Mucosa of gallbladder (tissue), 1 donor: ENCODE results near the gene CFI. TPM values are rescaled to one million over a fixed set of nuclear protein-coding genes. Genes with fewer than 3 reads are reported as not detected.
A peak's percentile ranks its signal among the peaks of the same experiment; 100 is the strongest.

Source experiments
- DNase-seq: peaks from one replicate; pipeline ENCODE4 v3.0.0-alpha.2; 2020; ENCODE audit warnings: low spot score
- total RNA-seq: library from RNA; stranded (reverse); gene quantifications from one replicate; pipeline ENCODE4 v1.2.1, GENCODE V29; 2021
- donor health status: DM: no; HTN: no; CAD: no.

Gene CFI
- total RNA-seq: 60.9 TPM

DNA sequence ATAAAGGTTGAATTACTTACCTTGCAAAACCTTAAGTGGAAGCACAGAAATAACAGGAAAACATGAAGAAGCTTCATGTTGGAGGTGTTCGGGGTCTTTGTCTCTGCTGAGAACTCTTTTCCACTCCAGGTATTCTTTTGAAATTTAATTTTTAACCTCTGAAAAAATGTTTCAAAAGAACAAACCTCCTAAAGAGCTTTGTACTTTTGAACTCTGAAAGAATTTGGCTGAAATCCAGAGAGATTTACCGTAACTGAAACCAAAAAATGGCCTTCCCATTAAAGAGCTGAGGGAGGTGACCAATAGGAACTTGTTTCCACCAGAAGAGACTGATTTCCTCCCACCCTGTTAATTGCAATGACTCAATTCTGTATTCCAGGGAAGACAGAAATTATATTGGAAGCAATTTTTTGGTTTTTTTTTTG is at the start of gene CFI:
TSS of gene CFI (minus strand) at position 105 of the 425 bp plus-strand sequence. CDS start at position 77, 28 bp downstream.
- no peak for DNase-seq

DNA sequence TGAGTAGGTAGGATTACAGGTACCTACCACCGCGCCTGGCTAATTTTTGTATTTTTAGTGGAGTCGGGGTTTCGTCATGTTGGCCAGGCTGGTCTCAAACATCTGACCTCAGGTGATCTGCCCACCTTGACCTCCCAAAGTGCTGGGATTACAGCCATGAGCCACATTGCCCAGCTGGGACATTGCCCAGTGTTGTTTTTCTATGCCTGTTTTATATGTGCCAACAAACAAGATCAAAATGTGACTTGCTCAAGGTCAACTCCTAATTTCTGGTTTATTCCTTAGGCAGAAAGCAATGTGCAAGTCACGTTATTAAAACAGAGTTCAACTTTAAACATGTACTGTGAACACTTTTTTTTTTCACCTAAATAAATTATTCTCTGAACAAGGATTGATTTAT is 48.8 kb upstream of the CFI start:
- no peak for DNase-seq

DNA sequence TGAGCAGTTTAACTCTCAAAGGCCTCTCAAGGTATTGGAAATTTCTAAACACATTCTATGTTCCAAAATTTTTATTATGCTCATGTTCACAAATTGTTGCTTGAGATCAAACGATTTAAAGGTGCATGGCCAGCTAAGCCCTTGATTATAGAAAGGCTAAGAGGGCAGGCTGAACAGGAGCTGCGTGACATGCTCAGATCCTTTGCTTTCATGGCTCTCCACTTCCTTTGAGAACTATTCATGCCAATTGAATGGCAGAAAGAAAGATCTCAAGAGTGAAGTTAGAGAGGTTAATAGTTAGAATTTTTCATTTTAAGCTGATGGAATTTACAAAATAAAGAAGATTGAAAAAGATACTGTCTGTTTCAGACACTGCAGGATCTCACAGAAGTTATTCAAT is 46.7 kb upstream of the CFI start:
- DNase-seq: no peak

DNA sequence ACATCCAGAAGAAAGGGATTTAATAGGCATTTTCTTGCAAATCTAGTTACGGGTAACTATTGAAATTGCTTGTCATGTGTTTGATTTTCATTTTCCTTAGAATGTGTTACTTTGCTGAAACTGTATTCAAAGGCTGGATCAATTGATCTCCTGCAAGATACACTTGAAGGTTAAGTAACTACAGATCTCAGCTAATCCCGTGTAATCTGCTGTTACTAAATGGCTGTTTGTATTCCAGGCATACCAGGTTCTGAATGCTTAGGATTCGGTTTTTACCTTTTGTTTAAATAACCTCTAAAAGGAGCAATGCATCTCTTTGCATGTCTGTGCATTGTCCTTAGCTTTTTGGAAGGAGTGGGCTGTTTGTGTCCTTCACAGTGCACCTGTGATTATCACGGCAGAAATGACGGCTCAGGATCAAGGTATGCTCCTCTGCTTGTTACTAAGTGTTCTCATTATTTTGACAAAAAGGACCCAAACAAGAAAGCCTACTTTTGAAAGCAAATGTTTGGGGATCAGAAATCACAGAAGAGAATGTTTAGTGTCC is 46.2 kb upstream of the CFI start, which contains the start of gene LRIT3:
TSS of gene LRIT3 (plus strand) at position 212 of the 547 bp plus-strand sequence. CDS start at position 307, 95 bp downstream.
- no peak for DNase-seq

DNA sequence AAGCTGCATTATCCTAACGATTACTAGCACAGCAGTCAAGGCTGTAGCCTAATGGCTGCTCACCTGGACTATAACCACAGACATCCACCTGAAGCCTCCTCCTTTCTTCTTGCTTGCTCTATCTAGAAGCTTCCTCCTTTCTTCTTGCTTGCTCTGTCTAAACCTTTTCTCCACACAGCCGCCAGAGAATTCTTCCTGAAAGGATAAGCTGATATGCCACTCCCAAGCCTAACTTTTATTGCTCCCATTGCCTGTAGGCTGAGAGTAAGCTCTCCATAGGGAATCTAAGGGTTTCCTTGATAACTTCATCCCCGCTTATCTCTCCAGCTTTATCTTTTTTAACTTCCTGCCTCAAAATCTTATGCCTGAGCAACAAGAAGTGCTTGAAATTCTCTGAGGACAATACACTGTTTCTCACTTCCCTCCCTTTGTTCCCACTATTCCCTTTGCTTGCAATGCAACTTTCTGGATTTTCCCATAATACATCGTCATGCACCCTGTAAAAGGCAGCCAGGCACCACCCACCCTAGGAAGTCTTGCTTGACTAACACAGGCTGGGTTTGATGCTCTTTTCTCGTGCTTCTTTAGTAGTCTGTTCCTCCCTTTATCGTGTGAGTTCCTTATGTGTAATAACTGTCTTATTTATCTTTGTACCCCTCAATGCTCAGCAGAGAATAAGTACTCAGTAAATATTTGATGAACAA is 44.7 kb upstream of the CFI start:
- DNase-seq: no peak

DNA sequence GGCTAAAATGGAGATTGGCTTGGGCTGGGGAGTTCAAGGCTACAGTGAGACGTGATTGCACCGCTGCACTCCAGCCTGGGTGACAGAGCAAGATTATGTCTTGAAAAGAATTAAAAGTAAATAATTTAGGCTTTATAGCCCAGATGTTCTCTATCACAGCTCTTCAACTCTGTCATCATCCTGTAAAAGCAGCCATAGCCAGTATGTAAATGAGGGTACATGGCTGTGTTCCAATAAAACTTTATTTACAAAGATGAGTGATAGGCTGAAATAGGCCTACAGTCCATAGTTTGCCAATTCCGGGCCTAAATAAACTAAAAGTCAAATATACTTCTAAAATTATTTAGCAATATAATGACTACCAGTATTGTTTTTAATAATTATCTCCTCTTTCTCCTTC is 35.2 kb upstream of the CFI start:
- DNase-seq: no peak

DNA sequence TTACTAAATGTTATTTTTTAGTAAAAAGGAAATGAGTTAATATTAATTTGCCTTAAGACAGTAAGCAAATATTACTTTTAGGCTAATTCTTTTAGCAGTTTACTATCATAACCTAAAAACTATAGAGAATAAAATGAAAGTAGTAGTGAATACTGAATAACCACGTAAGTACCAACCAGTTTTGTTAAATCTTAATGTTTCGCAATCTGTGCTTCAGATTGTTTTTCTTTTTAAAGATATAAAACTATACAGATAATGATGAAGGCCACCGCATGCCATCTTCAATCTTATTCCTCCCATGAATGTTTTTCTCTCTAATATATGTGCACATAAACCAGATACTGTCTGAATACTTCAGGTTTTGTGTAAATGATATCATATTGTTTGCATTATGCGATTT is 32.0 kb upstream of the CFI start:
- no peak for DNase-seq

DNA sequence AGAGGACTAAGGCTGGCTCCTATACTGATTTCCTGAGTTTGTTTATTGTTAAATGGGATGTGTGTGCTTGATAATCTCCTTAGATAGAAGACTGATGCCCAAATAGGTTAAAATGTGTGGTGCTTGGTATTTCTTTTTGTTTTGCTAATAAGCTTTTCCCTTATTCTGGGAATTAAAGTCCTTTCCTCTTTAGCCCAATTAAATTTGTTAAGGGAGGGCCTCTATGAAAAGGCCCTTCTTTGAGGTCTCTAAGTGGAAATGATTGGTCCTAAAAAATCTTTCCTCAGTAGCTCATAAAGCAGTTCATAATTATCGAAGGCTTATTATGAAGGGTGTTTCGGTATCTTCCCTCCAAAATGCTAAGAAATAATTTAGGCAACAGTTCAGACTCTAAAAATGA is 25.9 kb upstream of the CFI start, which contains the start of gene RRH:
TSS of gene RRH (plus strand) at position 301 of the 400 bp plus-strand sequence. CDS start at position 357, 56 bp downstream.
- no peak for DNase-seq

DNA sequence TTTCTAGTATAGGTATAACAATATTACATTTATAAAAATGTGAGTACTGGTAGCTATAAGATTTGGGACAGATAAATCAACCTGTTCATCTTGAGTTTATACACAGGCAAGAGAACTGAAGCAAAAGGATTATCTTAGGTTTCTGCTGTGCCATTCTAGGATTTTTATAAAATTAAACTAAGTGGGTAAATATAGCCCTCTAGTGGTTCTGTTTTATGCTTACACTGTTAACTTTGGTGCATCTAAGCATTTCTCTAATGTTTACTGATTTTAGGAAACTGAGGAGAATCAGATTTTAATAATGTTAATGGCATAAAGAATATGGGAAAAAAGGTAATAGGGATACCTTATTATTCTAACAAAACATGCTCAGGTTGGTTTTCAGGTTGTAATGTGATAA is 24.9 kb upstream of the CFI start:
- DNase-seq: no peak

DNA sequence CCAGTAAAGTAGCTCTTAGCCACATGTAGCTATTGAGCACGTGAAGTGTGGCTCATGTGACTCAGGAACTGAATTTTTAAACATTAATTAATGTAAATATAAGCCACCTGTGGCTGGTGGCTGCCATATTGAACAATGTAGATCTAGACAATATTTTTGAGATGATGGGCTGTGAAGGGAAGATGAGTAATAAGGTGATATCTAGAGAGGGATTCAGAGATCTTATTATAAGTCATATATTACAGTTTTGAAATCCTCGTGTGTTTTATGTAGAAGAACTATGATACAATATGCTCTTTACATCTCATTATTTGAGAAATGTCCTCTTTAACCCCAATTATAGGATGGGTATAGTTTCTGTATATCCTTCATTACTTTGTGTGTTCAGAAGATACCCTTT is 19.4 kb upstream of the CFI start:
- DNase-seq: no peak

DNA sequence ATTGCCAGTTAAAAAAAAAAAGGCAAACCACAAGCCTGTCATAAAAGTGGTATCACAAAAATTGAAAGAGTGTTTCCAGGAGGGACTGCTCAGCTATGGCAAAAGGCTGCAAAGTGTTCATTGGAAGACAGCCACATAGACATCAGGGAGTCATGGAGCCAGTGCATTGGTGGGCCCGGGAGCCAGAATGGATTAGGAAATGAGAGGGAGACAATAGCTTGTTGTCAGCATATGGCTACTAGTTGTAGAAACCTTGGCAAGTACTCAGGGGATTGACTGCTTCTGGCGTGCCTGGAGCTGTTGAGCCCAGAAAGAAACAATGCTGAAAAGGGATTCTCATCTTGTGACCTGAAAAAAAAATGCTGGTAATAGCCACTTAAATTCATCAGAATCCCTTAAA is 18.8 kb upstream of the CFI start:
- DNase-seq: no peak

DNA sequence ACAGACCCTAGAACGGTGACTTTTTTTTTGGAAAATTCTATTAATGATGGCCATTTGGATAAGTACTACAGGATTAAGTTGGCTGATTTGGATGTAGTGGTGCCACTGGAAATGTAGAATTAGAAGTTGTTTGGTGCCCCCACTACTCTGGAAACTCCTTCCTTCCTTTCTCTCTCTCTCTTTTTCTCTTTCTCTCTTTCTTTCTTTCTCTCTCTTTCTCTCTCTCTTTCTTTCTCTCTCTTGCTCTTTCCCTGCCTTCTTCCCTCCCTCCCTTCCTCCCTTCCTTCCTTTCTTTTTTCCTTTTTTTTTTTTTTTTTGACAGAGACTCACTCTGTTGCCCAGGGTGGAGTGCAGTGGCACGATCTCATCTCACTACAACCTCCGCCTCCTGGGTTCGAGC is 16.5 kb upstream of the CFI start:
- DNase-seq: no peak

DNA sequence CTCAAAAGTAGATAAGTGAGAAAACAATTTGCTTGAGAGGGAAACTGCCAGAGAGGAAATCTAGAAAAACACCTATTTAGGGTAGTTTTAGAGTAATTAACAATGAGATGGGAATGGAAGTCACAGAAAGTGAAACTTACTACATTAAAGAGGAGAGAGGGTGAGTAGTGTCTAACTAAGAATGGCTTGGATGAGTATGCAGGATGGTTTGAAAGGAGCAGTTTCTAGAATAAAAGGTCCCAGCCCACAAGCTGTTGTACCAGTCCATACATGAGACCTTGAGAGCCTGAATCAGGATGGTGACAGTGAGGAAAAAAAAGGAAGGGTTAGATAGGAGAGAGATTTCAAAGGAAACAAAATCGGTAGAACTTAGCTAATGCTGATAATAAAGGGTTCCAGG is 15.1 kb upstream of the CFI start:
- DNase-seq: no peak

DNA sequence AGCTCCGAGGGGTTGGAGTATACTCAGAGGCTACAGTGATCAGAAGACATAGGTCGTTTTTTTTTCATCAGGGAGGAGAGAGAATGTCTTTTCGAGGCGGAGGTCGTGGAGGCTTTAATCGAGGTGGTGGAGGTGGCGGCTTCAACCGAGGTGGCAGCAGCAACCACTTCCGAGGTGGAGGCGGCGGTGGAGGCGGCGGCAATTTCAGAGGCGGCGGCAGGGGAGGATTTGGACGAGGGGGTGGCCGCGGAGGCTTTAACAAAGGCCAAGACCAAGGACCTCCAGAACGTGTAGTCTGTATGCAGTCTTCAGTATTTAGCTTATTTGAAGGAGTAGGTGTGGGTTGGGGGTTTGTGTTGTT is 14.3 kb upstream of the CFI start:
- DNase-seq: no peak

DNA sequence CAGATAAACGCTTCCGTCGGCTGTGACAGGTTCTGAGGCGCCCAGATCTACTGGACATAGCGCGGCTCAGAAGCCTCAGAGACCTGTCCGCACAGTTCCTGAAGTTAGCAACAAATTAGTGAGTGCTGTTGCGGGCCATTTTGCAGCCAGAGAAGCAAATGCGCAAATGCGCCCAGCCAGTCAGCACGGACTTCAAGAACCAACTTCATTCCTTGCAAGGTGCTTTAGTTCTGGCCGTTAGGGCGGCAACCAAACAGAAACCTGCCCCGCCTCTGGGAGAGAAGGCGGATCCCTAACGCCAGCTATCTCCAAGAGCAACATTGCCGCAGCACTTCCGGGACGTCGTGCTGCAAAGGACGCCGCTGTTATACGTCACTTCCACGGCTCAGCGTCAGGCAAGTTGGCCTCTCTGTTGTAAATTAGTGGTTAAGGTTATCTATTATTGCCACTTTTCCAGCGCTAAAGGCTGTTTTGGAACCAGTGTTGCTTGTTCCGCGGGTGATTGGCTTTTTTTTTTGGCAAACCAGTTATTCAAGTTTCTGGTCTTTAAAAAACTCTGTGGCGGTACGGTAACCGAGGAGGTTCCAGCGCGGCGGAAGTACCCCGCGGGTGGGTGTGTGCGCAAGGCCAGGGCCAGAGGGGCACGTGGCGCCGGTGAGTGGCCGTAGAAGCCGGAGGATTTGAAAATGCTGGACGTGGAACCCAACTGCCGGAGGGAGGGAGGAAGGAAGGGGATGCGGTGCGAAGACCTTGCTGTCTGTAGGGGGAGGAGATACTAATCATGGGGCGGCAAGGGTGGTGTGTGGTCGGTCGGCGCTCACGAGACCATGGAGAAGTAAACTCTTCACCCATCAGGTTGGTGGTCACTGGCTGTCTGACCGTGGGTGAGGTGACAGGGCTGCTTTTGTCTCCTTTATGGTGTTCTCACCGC is 13.6 kb upstream of the CFI start, which contains the start of gene GAR1:
TSS of gene GAR1 (plus strand) at position 612 of the 931 bp plus-strand sequence. CDS start 403 bp downstream, outside the sequence.
- peak; percentile 93 for DNase-seq

DNA sequence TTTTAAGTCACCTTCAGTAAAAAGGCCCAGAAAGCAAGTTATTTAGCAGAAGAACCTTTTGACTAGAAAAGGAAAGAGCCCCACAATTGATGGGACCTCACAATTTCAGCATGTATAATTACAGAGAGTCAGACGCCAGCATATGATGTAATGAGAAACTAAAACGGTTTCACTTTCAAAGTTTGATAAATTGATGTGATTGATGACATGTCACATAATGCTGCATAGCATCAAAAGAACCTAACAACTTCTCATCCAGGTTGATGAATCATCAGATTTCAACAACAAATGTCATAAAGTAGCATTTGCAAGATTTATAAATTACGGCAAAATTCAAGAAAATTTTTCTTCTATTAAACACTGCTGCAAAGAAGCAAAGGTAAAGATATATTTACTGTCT is 9.9 kb upstream of the CFI start:
- DNase-seq: no peak

DNA sequence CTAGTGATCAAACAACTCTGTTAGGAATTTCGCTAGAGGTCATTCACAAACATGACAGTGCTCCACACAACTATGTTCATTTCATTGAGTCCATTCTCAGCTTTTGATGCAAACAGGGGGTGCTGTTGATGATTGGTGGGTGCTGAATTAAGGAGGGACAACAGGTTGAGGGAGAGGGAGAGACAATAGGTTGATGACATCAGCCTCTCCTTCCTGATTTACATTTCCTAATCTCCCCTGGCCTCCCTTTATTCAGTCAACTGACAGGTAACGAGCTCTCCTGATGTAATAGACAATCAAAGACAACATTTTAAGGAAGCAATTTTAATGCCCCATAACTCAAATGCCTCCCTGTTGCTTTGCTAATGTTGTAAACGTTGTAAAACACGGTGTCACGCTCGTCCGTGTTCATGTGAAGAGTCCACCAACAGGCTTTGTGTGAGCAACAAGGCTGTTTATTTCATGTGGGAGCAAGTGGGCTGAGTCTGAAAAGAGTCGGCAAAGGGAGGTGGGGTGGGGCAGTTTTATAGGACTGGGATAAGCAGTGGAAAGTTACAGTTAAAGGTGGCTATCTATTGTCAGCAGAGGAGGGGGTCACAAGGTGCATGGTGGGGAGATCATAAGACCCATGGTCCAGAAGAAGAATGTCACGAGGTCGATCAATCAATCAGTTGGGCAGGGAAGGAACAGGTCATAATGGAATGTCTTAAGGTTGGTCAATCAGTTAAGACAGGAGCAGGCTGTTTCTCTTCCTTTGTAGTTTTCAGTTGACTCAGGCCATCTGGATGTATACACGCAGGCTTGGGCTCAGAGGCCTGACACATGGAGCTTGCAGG is 9.0 kb upstream of the CFI start:
- DNase-seq: no peak

DNA sequence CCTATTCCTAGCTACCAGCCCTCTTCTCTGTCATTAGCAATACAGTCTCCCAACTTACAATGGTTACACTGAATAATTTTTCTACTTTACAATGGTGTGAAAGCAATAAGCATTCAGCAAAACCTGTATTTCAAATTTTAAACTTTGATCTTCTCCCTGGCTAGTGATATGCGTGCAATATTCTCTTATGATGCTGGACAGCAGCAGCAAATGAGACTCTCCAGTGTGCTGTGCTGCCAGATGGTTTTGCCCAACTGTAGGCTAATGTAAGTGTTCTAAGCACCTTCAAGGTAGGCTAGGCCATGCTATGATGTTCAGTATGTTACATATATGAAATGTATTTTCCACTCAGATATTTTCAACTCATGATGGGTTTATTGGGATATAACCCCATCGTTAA is 7.9 kb upstream of the CFI start:
- DNase-seq: no peak

DNA sequence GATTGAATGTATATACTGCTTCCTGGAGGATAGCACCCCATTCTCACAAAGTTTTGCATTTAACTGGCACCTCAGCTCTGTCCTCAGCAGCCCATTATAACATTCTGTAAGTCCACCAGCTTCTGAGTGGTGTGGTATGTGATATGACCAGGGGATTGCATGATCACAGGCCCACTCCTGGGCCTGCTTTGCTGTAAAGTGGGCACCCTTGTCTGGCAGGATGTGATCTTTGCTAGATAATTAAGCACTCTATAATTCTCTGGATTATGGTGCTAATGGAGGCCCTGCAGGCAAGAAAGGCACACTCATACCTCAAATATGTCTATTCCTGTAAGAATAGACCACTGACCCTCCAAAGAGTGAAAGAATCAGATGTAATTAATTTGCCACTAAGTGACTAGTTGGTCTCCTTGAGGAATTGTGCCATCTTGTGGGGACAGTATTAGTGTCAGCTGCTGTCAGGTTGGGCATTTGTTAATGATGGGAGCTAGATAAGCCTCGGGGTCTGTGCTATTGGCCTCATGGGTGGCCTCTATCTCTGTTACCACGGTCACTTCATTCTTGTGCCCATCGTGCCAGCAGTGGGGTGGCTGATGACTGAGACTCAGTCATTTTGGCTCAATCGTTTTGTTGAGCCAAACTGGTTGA is 2.2 kb upstream of the CFI start:
- peak; percentile 22 for DNase-seq

DNA sequence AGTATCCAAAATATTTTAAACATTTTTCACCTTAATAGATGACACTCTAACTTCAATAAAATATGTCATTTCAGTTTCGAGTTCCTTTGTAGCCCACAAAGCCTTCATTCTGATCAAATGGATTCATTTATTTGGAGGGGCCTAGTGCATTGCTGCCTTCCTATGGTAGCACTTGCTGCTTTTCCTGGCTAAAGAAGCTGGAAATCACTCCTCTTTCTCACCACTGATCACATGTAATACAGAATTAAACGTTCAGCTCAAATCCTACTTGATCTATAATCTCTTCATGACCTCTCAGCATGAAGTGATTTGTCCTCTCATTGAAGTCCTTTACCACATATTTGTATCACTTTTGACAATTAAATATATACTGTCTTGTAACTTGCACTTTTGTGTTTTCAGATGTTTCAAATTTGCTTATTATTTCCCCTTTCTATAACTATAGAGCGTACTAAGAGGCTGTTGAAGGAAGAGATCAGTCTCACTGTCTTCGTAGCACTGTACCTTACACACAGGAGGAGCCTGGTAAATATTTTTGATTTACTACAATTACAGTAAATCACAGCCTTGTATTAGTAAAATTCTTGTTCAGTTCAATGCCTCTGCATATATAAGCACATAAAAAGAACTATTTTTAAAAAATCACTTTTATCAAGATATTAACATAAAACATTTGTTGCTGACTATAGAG is 555 bp downstream of the CFI start:
- DNase-seq: no peak
